Activated T-cell treated with anti-CD3 and anti-CD28 coated beads, Interleukin-2, amount 50 U/mL, for 72 hours (primary cell): ENCODE measurements around the gene RNF25. TPM values are rescaled to one million over a fixed set of nuclear protein-coding genes. Genes with fewer than 3 reads are reported as not detected.

Experiments
- ATAC-seq, 2 donors: fragments of 150-1000 bp; cut with Tn5 transposase; replicated peaks in 1 of 2; 2 replicates each; pipeline ENCODE4 v1.10.0; 2021; ENCODE audit warnings: moderate library complexity in 2 of 2, mild to moderate bottlenecking in 1 of 2
- DNase-seq, 2 donors: peaks; one replicate each; pipeline ENCODE4 v3.0.0; 2021 to 2022; ENCODE audit warnings: mixed read lengths in 1 of 2
- H3K27ac Mint-ChIP-seq: one replicate; pipeline ENCODE4 v1.8.0; 2022; ENCODE audit warnings: mild to moderate bottlenecking, moderate library complexity, mixed read lengths
- H3K27me3 Mint-ChIP-seq: one replicate; pipeline ENCODE4 v1.8.0; 2022; ENCODE audit warnings: low read depth, mixed read lengths
- H3K36me3 Mint-ChIP-seq, 2 donors: one replicate each; pipeline ENCODE4 v1.8.0; 2022; ENCODE audit warnings: mixed read lengths in 2 of 2, mild to moderate bottlenecking in 1 of 2; ENCODE audit not compliant: insufficient read depth in 2 of 2
- H3K4me1 Mint-ChIP-seq: one replicate; pipeline ENCODE4 v1.8.0; 2022; ENCODE audit warnings: low read depth, mixed read lengths
- H3K4me3 Mint-ChIP-seq, 2 donors: one replicate each; pipeline ENCODE4 v1.8.0; 2022; ENCODE audit warnings: mild to moderate bottlenecking in 2 of 2, mixed read lengths in 2 of 2, moderate library complexity in 2 of 2
- H3K9me3 Mint-ChIP-seq, 2 donors: one replicate each; pipeline ENCODE4 v1.8.0; 2022; ENCODE audit warnings: mixed read lengths in 2 of 2
- total RNA-seq, 2 donors: library from RNA; stranded (reverse); gene quantifications; one replicate each; pipeline ENCODE4 v1.2.3, GENCODE V29; 2022

RNF25 gene, protein sequence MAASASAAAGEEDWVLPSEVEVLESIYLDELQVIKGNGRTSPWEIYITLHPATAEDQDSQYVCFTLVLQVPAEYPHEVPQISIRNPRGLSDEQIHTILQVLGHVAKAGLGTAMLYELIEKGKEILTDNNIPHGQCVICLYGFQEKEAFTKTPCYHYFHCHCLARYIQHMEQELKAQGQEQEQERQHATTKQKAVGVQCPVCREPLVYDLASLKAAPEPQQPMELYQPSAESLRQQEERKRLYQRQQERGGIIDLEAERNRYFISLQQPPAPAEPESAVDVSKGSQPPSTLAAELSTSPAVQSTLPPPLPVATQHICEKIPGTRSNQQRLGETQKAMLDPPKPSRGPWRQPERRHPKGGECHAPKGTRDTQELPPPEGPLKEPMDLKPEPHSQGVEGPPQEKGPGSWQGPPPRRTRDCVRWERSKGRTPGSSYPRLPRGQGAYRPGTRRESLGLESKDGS
- 10 to 100 TPM; 18.5 to 24.5 TPM for total RNA-seq

DNA sequence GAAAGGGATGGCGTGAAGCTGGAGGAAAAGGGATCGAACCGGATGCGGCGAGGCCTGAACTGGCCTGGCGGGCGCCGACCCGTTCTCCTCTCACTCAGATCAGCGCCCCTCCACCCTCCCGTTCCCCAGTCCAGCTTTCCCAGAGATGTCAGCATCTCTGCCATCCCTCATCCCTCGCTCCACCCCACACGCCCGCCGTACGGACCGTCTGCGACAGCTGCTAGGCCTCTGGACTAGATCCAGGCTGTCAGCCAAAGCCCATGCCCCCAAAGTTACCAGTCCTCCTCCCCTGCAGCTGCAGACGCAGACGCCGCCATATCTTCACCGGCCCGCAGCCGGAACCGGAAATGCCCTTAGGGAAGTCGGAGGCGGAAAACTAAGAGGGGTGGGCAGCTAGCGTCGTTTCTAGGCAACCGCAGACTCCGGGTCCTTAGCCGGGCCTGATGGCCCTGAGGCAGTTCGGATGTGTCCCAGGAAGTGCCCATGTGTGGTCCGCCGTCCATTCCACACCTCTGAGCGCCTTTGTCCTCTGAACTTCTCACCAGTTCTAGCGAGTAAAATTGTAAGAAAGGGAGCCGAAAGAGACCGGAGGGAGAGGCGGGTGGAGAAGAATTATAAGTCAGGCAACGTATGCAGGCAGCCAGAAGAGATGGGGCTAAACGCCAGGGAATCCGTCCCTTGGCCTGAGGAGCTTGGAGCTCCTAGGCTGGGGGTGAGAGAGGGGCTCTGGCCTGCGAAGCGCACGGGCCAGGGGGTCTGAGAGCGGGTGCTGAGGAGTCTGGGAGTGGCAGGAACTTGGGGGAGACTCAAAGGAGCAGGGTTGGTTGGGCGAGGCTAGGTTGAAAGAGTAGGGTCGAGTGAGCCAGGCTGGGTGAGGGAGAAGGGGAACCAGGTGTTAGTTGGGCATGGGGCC is at the start of gene RNF25, which contains the start of gene STK36:
Gene RNF25 (minus strand): TSS at position 349 of the 913 bp plus-strand sequence. CDS start 32 bp downstream, at position 317.
Gene STK36 (plus strand): TSS at position 433 of the 913 bp plus-strand sequence. CDS start 744 bp downstream, outside the sequence.
- H3K4me3 Mint-ChIP-seq: peak within 1 kb of the TSS; percentile 96 to 99
- ATAC-seq (peak; percentile 98 to 99), DNase-seq (peak; percentile 84 to 88)
- H3K4me1 Mint-ChIP-seq: peaks cover 23% of the 10 kb centered on the region
- H3K27ac Mint-ChIP-seq: peak within 1 kb of the TSS; percentile 92
- no peaks in the 10 kb centered on the region for H3K36me3 Mint-ChIP-seq
- no peaks in the 10 kb centered on the region for H3K27me3 Mint-ChIP-seq
- no peaks in the 10 kb centered on the region for H3K9me3 Mint-ChIP-seq

DNA sequence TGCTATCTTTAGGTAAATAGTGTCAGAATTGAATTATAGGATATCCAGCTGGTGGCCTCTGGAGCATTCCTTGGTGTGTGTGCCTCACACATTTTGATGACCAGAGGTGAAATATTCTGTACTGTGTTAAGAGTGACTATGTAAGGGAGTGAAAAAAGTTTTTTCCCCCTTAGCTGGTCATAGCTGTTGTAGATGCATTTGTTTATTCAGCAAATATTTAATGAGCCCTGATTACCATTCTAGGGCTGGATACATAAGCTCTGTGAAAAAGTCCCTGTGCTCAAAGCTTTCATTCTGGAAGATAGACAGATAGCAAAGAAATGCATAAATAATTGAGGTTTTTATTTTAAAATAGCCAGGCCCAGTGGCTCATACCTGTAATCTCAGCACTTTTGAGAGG is 49.7 kb upstream of the RNF25 start:
- no peak for ATAC-seq
- no peak for DNase-seq
- peaks cover 24% of the 10 kb centered on the region for H3K4me1 Mint-ChIP-seq
- H3K27me3 Mint-ChIP-seq: no peaks in the 10 kb centered on the region
- peaks cover 5 to 15% of the 10 kb centered on the region in 2 donors for H3K36me3 Mint-ChIP-seq
- no peak overlapping the region for H3K27ac Mint-ChIP-seq
- H3K4me3 Mint-ChIP-seq: no peak overlapping the region
- H3K9me3 Mint-ChIP-seq: peaks cover 0 to 2% of the 10 kb centered on the region in 2 donors

DNA sequence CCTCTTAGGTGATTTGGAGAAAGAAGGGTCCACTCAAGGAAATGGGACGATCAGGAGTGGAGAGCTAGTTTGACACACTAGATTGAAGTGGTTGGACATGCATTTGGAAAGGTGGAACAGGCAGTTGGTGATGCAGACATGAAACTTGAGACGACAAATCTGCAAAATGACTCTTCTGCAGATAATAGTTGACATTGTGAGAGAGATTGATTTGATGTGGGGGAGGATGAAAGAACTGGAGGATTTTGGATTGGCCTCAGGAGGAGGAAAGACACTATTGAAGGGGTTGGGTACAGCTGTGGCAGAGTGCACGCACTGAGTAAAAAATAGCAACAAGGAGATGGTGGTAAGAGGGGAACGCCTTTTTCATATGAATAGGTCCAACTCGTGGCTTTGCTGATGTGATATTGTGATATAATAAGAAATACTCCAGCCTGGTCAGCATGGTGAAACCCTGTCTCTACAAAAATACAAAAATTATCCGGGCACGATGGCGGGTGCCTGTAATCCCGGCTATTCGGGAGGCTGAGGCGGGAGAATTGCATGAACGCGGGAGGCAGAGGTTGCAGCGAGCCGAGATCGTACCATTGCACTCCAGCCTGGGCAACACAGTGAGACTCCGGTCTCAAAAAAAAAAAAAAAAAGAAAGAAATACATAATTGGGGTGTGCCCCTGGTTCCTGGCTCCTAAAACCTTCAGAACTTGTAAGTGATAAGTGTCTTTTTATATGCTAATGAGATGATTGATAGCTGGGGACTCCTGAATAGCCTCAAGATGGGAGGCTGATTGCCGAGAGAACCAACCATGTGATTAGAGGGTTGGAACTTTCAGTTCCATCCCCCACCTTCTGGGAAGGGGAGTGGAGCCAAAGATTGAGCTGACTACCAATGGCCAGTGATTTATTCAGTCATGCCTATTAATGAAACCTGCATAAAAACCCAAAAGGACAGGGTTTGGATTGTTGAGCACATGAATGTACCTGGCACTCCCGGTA is 48.5 kb upstream of the RNF25 start:
- no peak for ATAC-seq
- Mint-ChIP-seq H3K4me1 (peaks cover 24% of the 10 kb centered on the region), H3K9me3 (peaks cover 0 to 2% of the 10 kb centered on the region in 2 donors)

DNA sequence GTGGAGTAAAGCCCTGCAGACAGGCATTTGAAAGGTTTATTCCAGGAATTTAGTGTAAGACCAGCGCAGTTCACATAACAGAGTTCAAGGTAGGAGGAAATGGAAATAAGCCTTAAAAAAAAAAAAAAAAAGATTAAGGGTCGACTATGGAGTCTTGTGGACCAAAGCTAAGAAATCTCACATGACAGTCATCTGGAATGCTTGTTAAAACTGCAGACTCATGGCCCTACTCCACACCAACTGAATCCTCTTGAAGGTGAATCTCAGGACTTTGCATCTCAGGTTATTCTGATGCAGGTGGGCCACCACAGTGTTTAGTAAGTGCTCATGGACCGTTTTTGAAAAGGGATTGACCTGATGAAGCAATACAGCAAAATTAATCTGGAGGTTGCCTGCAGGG is 47.7 kb upstream of the RNF25 start:
- no peak for ATAC-seq
- Mint-ChIP-seq H3K4me1 (peaks cover 24% of the 10 kb centered on the region), H3K4me3 (no peak overlapping the region), H3K27ac (no peak overlapping the region), H3K36me3 (peaks cover 3 to 6% of the 10 kb centered on the region in 2 donors), H3K27me3 (no peaks in the 10 kb centered on the region), H3K9me3 (peaks cover 0 to 2% of the 10 kb centered on the region in 2 donors)
- no peak for DNase-seq

More for the DNA sequence above, 48.5 kb upstream of the RNF25 start:
- Mint-ChIP-seq H3K36me3 (peaks cover 3 to 6% of the 10 kb centered on the region in 2 donors), H3K27me3 (no peaks in the 10 kb centered on the region), H3K27ac (no peak overlapping the region), H3K4me3 (no peak overlapping the region)
- no peak for DNase-seq

DNA sequence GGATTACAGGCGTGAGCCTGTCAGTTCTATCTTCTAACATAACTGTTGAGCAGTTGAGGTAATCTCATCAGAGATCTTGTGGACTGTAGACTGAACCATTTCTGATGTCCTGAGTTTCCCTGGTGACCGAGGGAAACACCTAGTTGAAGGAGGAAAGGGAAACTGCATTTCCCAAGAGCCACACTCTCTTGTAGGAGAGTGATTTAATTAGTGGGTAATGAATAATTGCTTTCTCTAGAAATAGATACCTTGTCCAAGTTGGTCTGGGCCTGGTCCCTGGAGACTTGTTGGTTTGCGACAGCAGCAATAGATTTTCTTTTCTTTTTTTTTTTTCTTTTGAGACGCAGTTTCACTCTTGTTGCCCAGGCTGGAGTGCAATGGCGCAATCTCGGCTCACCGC is 46.3 kb upstream of the RNF25 start:
- no peaks in the 10 kb centered on the region for H3K9me3 Mint-ChIP-seq
- no peak for ATAC-seq
- H3K27me3 Mint-ChIP-seq: no peaks in the 10 kb centered on the region
- H3K4me1 Mint-ChIP-seq: peaks cover 27% of the 10 kb centered on the region
- no peak overlapping the region for H3K4me3 Mint-ChIP-seq
- no peak for DNase-seq
- H3K36me3 Mint-ChIP-seq: peaks cover 3 to 6% of the 10 kb centered on the region in 2 donors
- H3K27ac Mint-ChIP-seq: no peak overlapping the region

DNA sequence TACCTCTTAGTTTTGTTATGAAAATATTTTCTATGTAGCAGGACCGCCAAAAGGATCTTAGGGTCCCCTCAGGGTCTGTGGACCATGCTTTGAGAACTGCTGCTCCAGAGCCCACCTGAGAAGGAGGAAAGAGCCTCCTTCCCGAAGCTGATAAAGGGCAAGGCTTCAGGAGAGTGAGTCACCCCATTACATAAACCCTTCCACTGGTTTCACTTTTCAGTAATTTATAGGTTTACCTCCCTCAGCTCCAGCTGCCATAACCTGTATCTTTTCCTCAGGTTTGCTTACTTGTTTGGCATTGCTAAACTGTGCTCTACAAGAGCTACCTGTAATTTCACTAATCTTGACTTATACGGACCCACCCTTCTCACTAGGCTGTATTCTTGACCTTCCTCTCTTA is 45.5 kb upstream of the RNF25 start:
- no peaks in the 10 kb centered on the region for H3K9me3 Mint-ChIP-seq
- peaks cover 19% of the 10 kb centered on the region for H3K4me1 Mint-ChIP-seq
- DNase-seq (no peak), ATAC-seq (no peak)
- H3K36me3 Mint-ChIP-seq: peaks cover 3 to 6% of the 10 kb centered on the region in 2 donors
- no peak overlapping the region for H3K27ac Mint-ChIP-seq
- no peaks in the 10 kb centered on the region for H3K27me3 Mint-ChIP-seq
- H3K4me3 Mint-ChIP-seq: no peak overlapping the region

DNA sequence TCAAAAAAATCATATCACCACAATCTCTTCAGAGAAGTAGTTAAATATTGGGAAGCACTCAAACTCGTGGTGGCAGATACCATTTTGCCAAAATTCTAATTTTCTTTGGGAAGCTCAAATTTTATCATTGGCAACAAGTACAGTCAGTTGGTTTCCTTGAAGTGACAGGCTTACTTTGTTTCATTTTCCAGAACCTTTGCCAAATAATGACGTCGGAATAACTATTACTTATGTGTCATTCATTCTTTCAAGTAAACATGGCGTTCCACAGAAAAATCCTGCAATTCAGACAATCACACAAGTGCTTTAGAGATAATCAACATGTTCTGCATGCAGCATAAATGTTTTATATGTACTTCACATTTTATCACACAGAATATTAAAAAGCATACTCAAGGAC is 44.3 kb upstream of the RNF25 start:
- no peaks in the 10 kb centered on the region for H3K9me3 Mint-ChIP-seq
- no peak overlapping the region for H3K27ac Mint-ChIP-seq
- H3K27me3 Mint-ChIP-seq: no peaks in the 10 kb centered on the region
- peaks cover 30% of the 10 kb centered on the region for H3K4me1 Mint-ChIP-seq
- H3K4me3 Mint-ChIP-seq: no peak overlapping the region
- DNase-seq (no peak), ATAC-seq (no peak)
- H3K36me3 Mint-ChIP-seq: peaks cover 3 to 6% of the 10 kb centered on the region in 2 donors

DNA sequence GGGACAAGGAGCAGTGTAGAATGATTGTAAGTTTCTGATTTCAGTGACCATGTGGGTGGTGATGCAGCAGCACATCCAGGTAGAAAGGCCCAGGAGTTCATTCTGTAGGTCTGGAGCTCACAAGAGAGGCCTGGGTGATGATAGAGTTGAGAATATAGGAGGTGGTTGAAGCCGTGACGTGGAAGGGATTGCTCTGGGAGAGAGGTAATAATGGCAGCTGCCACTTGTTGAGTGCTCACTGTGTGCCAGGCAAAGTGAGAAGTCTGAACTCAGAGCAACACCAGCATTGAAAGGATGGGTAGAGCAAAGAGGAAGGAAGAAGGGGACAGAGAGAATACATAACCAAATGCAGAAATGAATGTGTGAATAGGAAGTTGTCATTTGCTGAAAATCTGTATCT is 42.1 kb upstream of the RNF25 start:
- Mint-ChIP-seq H3K9me3 (no peaks in the 10 kb centered on the region), H3K27me3 (no peaks in the 10 kb centered on the region), H3K27ac (no peak overlapping the region), H3K36me3 (peaks cover 0 to 3% of the 10 kb centered on the region in 2 donors), H3K4me3 (no peak overlapping the region), H3K4me1 (peaks cover 24% of the 10 kb centered on the region)
- DNase-seq (no peak), ATAC-seq (no peak)

DNA sequence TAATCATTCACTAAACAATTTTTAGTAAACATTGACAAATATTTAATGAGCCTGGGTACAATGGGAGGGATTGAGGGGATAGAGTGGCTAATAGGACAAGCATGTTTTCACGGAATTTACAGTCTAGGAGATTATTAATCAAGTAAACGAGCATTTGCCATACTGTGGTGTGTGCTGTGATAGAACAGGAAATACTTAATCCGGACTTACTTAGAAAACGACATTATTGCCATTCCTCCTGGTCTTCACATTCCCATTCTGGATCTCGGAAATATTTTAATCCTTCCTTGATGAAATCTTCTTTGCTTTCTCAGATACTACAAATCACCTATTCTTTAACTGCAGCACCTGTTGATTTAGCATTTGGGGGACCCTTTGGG is 39.7 kb upstream of the RNF25 start:
- ATAC-seq (no peak), DNase-seq (no peak)
- Mint-ChIP-seq H3K4me1 (peaks cover 18% of the 10 kb centered on the region), H3K36me3 (peaks cover 0 to 3% of the 10 kb centered on the region in 2 donors), H3K27ac (peak overlapping the region; percentile 77), H3K4me3 (peak overlapping the region; percentile 99), H3K9me3 (no peaks in the 10 kb centered on the region), H3K27me3 (peaks cover 5% of the 10 kb centered on the region)

DNA sequence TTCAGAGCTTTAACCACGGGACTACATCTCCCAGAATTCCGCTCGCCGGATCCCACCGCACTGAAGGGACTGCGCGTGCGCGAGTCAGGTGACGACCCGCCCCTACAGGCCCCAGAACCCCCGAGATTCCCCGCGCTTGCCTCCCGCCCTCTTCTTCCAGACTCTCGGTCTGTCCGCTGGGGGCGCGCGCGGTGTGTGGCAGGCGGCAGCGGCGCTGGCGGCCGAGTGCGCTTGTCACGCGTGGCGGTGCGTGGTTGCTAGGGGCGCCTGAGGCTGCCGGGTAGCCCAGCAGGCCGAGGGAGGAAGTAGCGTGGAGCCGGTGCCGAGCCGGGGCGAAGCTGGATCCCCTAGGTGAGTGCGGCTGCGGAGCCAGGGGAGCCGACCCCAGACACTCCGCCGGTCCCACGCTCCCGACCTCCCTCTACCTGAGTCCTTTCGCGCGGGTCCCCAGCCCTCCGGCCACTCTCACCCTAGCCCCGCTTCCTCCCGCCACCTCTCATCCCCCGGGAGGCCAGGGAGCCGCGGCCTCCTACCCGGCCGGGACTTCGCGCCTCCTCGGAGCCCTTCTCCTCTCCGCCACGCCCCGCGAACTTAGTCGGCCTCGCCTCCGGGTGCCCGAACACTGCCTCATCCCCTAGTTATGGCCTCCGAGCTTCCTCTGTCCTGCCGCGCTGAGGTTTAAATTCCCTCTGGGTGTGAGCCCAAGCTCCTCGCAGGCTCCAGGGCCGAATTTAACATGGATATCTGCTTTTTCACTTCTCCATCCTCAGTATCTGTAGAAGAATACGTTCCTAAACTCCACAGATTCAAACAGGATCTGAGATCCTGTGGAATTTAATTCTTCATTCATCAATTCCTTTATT is 39.1 kb upstream of the RNF25 start, which contains the start of gene TTLL4:
Gene TTLL4 (plus strand): TSS at position 149 of the 863 bp plus-strand sequence. CDS start 26,842 bp downstream, outside the sequence.
- H3K9me3 Mint-ChIP-seq: no peaks in the 10 kb centered on the region
- H3K36me3 Mint-ChIP-seq: peaks cover 0 to 2% of the 10 kb centered on the region in 2 donors
- peaks cover 18% of the 10 kb centered on the region for H3K4me1 Mint-ChIP-seq
- DNase-seq (peak; percentile 98 to 99), ATAC-seq (peak; percentile 96 to 98)
- H3K27me3 Mint-ChIP-seq: peaks cover 11% of the 10 kb centered on the region
- H3K4me3 Mint-ChIP-seq: peak within 1 kb of the TSS; percentile 99
- peak within 1 kb of the TSS; percentile 77 for H3K27ac Mint-ChIP-seq

DNA sequence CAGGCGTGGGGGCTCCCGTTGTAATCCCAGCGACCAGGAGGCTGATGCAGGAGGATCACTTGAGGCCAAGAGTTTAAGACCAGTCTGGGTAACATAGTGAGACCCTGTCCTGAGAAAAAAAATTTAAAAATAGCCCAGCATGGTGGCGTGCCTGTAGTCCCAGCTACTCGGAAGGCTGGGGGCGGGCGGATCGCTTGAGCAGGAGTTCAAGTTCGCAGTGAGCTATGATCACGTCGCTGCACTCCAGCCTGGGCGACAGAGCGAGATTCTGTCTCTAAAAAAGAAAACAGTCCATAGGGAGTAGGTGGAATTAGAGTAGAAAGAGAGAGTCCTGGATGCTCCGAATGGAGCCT is 38.5 kb upstream of the RNF25 start:
- peaks cover 12% of the 10 kb centered on the region for H3K27me3 Mint-ChIP-seq
- ATAC-seq: no peak
- peak overlapping the region; percentile 99 for H3K4me3 Mint-ChIP-seq
- H3K9me3 Mint-ChIP-seq: no peaks in the 10 kb centered on the region
- DNase-seq: no peak
- H3K4me1 Mint-ChIP-seq: peaks cover 18% of the 10 kb centered on the region
- no peaks in the 10 kb centered on the region for H3K36me3 Mint-ChIP-seq
- H3K27ac Mint-ChIP-seq: no peak overlapping the region
